GM23338 (cell line): Measurements from ENCODE around the gene PIEZO2. TPM values are rescaled to one million over a fixed set of nuclear protein-coding genes. Genes with fewer than 3 reads are reported as not detected.

Experiments used
- ATAC-seq: fragments of 200-7000 bp; cut with Tn5 transposase; 3 replicates; pipeline ENCODE4 v1.9.1; 2020
- DNase-seq: peaks from one replicate; pipeline ENCODE4 v3.0.0-alpha.2; 2015; ENCODE audit warnings: low spot score
- H2AFZ ChIP-seq: fragments of 200-600 bp; sonication (generic); 2 replicates; pipeline ENCODE4 v1.8.0; 2016; ENCODE audit warnings: antibody characterized with exemption, mild to moderate bottlenecking, moderate library complexity
- H3F3A ChIP-seq: fragments of 200-600 bp; sonication (generic); replicated peaks from 2 replicates; pipeline ENCODE4 v1.8.0; 2017; ENCODE audit warnings: antibody characterized with exemption, mixed run types, low read depth
- H3K27ac ChIP-seq: fragments of 200-600 bp; sonication (generic); 2 replicates; pipeline ENCODE4 v1.6.1; 2016; ENCODE audit warnings: low read depth
- H3K27me3 ChIP-seq: fragments of 200-600 bp; sonication (generic); 2 replicates; pipeline ENCODE4 v1.8.0; 2016; ENCODE audit warnings: mild to moderate bottlenecking, mixed run types, moderate library complexity; ENCODE audit not compliant: insufficient read depth
- H3K36me3 ChIP-seq: fragments of 200-600 bp; sonication (generic); 2 replicates; pipeline ENCODE4 v1.8.0; 2016; ENCODE audit warnings: mild to moderate bottlenecking; ENCODE audit not compliant: insufficient read depth
- H3K4me1 ChIP-seq: fragments of 200-600 bp; sonication (generic); 2 replicates; pipeline ENCODE4 v1.8.0; 2016; ENCODE audit warnings: mild to moderate bottlenecking, moderate library complexity; ENCODE audit not compliant: insufficient read depth
- H3K4me2 ChIP-seq: fragments of 200-600 bp; sonication (generic); 2 replicates; pipeline ENCODE4 v1.7.1; 2017; ENCODE audit warnings: mixed run types
- H3K4me3 ChIP-seq: fragments of 200-600 bp; sonication (generic); 2 replicates; pipeline ENCODE4 v1.6.1; 2016; ENCODE audit warnings: mixed run types
- H3K79me2 ChIP-seq: fragments of 200-600 bp; sonication (generic); replicated peaks from 2 replicates; pipeline ENCODE4 v1.8.0; 2017; ENCODE audit warnings: mild to moderate bottlenecking; ENCODE audit not compliant: insufficient read depth
- H3K9me2 ChIP-seq: fragments of 200-600 bp; sonication (generic); 2 replicates; pipeline ENCODE4 v1.8.0; 2017; ENCODE audit not compliant: insufficient read depth
- H4K20me1 ChIP-seq: fragments of 200-600 bp; sonication (generic); replicated peaks from 2 replicates; pipeline ENCODE4 v1.8.0; 2017; ENCODE audit warnings: mild to moderate bottlenecking; ENCODE audit not compliant: insufficient read depth
- H3K27ac Mint-ChIP-seq: 2 replicates; pipeline ENCODE4 v1.8.0; 2020; ENCODE audit warnings: inconsistent platforms, mild to moderate bottlenecking, moderate library complexity, mixed read lengths
- H3K27me3 Mint-ChIP-seq: 3 replicates; pipeline ENCODE4 v1.8.0; 2022; ENCODE audit warnings: low read depth, mild to moderate bottlenecking, moderate library complexity, mixed read lengths, inconsistent platforms; ENCODE audit not compliant: insufficient read depth, poor library complexity
- H3K36me3 Mint-ChIP-seq: 3 replicates; pipeline ENCODE4 v1.8.0; 2021; ENCODE audit warnings: low read depth, mild to moderate bottlenecking, inconsistent platforms, moderate library complexity, mixed read lengths
- H3K4me1 Mint-ChIP-seq: 3 replicates; pipeline ENCODE4 v1.8.0; 2020; ENCODE audit warnings: mild to moderate bottlenecking, inconsistent platforms, mixed read lengths
- H3K4me3 Mint-ChIP-seq: 3 replicates; pipeline ENCODE4 v1.8.0; 2021; ENCODE audit warnings: moderate library complexity, mild to moderate bottlenecking, inconsistent platforms, mixed read lengths
- H3K9me3 Mint-ChIP-seq: 3 replicates; pipeline ENCODE4 v1.8.0; 2020; ENCODE audit warnings: moderate library complexity, mild to moderate bottlenecking, inconsistent platforms, mixed read lengths
- CREB1 ChIP-seq: fragments of 250-450 bp; sonication (Bioruptor Pico); IDR thresholded peaks from 2 replicates; pipeline ENCODE4 v1.5.0; 2020; ENCODE audit warnings: low read depth, mild to moderate bottlenecking, moderate library complexity
- ETS1 ChIP-seq: IDR thresholded peaks from 2 replicates; pipeline ENCODE4 v1.6.1; 2016; ENCODE audit warnings: antibody characterized with exemption
- JUNB ChIP-seq: IDR thresholded peaks from one replicate; pipeline ENCODE4 v1.6.1; 2016; ENCODE audit warnings: antibody characterized with exemption; ENCODE audit not compliant: unreplicated experiment
- REST ChIP-seq: IDR thresholded peaks from one replicate; pipeline ENCODE4 v1.6.1; 2018; ENCODE audit warnings: antibody characterized with exemption; ENCODE audit not compliant: unreplicated experiment
- ZNF331 ChIP-seq: fragments of 250-450 bp; sonication (Bioruptor Pico); IDR thresholded peaks from 2 replicates; pipeline ENCODE4 v1.5.0; 2020; ENCODE audit warnings: low read depth, mild to moderate bottlenecking, moderate library complexity
- ZNF462 ChIP-seq: fragments of 250-450 bp; sonication (Bioruptor Pico); IDR thresholded peaks from 2 replicates; pipeline ENCODE4 v1.5.0; 2020; ENCODE audit warnings: mild to moderate bottlenecking, moderate library complexity
- polyA plus RNA-seq: library from polyadenylated mRNA; unstranded; fragments of >200 nt; fragmentation: Nextera tagmentation; extraction: Ambion mirVana; gene quantifications from 2 replicates; pipeline ENCODE4 v1.2.1, GENCODE V29; 2016
- total RNA-seq: library from RNA; depleted of rRNA; stranded (reverse); fragments of >200 nt; shearing (Covaris generic); gene quantifications from 2 replicates; pipeline ENCODE4 v1.2.3, GENCODE V29; 2014

Gene PIEZO2
- total and polyA plus RNA-seq, 2 experiments from 2014 or later, result 4.8 to 8.2 TPM

- TF ChIP-seq ZNF462 (CRISPR knock-in tag), result no peak
- TF ChIP-seq JUNB, result no peak
- no peak for TF ChIP-seq REST
- TF ChIP-seq ETS1, result no peak
Measured at GRCh38 chr18:10732990-10733389, 416.4 kb downstream of the PIEZO2 start (continued).

- no peaks in the 10 kb centered on the region for H4K20me1 ChIP-seq
- Mint-ChIP-seq H3K27ac (0 out of 2 replicates have a peak overlapping the region, but pooled peaks have one; percentile 47), H3K27me3 (peaks cover 5% of the 10 kb centered on the region), H3K4me1 (peaks cover 13% of the 10 kb centered on the region; the same call in 2 of the 3 replicates), H3K9me3 (peaks cover 4% of the 10 kb centered on the region), H3K4me3 (no peak overlapping the region), H3K36me3 (peaks cover 14% of the 10 kb centered on the region)
- no peak overlapping the region for H3K4me2 ChIP-seq
- no peaks in the 10 kb centered on the region for H3F3A ChIP-seq
- H2AFZ ChIP-seq, result no peak overlapping the region
- no peak overlapping the region for H3K4me3 ChIP-seq
- no peaks in the 10 kb centered on the region for H3K36me3 ChIP-seq
- no peaks in the 10 kb centered on the region for H3K9me2 ChIP-seq
- ATAC-seq (no peak), DNase-seq (no peak)
- no peak overlapping the region for H3K27ac ChIP-seq
- no peaks in the 10 kb centered on the region for H3K79me2 ChIP-seq
- no peaks in the 10 kb centered on the region for H3K27me3 ChIP-seq
- peaks cover 12% of the 10 kb centered on the region for H3K4me1 ChIP-seq
- TF ChIP-seq REST (no peak), ZNF331 (CRISPR knock-in tag) (no peak), ETS1 (no peak), CREB1 (CRISPR knock-in tag) (no peak)
Measured at GRCh38 chr18:10727477-10727876, 421.9 kb downstream of the PIEZO2 start.
